ENCODE results near the gene BPIFB1.

- TF ChIP-seq CTCF (IDR thresholded peaks at IDR 0.05) (no peak), EP300 (IDR thresholded peaks at IDR 0.05) (no peak), POLR2A (IDR thresholded peaks at IDR 0.05) (no peak)
These were observed 25.8 kb upstream of the BPIFB1 start for GRCh38 chr20:33257237-33257636.

Data from ovary (tissue), 3 donors.